ENCODE data around the gene GRM8.

Gene GRM8

DNA sequence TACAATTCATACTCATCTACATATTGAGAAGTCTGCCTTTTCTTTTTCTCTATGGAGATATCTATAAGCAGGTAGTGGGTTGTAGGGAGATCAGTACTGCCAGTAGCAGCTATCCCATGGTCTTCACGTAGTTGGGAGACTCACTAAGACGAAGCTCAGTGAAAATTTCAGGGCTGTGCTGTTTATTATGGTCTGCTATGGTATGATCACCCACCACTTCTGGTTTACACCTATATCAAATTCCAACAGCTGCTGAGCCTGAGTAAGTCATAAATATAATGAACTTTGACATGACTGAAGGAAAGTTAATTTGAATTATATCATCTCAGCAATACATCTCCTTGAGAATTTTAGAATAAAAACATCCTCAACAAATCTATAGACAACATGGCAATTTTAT is 741.7 kb downstream of the GRM8 start:
- DNase-seq (ENCODE audit: low read depth): no peak

DNA sequence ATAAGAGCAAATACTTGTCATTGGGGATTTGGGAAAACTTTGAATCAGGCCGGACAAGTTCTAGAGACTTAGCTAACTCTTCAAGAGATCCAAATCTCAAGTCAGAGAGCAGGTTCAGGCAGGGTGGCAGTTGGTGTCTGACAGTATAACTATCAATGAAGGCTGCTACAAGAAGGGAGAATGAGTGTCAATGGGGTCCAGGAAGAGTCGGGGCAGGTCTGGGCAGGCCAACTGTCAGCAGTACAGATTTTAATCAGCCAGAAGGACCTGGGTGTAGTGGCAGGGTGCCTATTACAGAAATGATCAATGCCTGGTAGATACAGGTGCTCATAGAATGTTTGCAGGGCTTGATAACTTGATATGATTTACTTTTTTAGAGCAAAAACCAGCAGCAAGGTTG is 751.1 kb downstream of the GRM8 start:
- no peak for DNase-seq (ENCODE audit: low read depth)

GRCh38 chr7:126499481-126499880 is 753.3 kb downstream of the GRM8 start:
- DNase-seq (ENCODE audit: low read depth): no peak

DNA sequence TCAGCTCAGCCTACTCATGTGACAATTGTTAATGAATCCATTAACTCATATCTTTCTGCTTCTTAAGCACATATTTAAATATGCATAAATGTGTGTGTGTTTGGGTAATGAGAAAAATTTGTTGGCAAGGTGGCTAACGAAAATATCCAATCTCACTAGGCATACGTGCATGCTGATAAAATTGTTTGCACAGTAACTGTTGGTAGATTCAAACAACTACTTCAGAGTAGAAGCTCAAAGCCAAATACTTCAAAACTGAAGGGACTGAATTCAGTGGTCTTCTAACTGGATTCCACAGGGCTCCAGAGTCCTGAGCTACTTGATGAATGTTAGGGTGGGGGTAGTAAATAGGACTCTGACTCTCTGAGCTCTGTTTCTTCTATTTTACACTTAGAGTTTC is 757.0 kb downstream of the GRM8 start:
- no peak for DNase-seq (ENCODE audit: low read depth)

DNA sequence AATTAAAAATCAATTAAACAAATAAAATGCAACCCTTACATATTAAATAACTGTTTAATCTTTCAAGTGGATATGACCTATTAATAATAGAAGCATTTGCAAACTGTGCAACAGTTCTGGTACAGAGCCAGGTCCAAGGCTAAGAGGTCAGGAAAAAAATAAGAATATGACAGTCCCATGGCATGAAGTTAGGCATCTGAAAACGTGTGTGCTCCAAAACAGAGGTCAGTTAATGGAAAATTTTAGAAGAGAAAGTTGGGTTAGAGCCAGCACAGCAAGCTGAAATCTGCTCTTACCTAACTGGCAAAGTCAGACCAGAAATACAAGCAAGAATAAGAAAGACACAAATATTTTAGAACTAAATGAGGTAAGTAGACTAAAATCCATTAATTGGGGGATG is 757.7 kb downstream of the GRM8 start:
- no peak for DNase-seq (ENCODE audit: low read depth)

DNA sequence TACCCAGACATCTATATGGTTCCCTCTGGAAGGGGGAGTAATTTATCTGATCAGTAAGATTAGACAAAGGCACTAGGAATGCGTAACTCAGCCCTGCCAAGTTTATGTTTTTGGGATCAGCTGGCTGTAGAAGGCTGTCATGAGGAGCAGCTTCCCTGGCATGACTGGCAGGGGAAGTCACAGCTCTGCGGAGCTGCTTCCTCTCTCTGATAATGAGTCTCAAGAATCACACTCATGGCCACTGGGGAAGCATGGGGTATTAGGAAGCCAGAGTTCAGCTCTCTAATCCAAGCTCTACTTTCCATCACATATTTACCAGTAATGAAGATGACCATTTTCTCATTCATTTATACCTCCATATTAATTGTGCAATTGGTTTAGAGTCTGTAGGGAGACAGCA is 758.9 kb downstream of the GRM8 start:
- DNase-seq (ENCODE audit: low read depth): no peak

DNA sequence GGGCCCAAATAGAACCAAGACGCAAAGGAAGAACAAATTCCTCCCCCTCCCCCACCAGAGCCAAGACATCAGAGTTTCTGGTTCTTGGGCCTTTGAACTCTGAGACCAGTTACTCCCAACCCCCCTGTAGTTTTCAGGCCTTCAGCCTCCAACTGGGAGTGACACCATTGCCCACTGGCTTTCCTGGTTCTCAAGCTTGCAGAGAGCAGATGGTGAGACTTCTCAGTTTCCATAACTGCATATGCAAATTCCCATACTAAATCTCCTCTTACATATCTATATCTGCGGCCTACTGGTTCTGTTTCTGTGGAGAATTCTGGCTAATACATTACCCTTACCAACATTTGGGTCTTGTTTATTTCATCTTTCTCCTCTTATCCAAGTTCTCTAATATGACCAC is 762.9 kb downstream of the GRM8 start:
- DNase-seq (ENCODE audit: low read depth): no peak

DNA sequence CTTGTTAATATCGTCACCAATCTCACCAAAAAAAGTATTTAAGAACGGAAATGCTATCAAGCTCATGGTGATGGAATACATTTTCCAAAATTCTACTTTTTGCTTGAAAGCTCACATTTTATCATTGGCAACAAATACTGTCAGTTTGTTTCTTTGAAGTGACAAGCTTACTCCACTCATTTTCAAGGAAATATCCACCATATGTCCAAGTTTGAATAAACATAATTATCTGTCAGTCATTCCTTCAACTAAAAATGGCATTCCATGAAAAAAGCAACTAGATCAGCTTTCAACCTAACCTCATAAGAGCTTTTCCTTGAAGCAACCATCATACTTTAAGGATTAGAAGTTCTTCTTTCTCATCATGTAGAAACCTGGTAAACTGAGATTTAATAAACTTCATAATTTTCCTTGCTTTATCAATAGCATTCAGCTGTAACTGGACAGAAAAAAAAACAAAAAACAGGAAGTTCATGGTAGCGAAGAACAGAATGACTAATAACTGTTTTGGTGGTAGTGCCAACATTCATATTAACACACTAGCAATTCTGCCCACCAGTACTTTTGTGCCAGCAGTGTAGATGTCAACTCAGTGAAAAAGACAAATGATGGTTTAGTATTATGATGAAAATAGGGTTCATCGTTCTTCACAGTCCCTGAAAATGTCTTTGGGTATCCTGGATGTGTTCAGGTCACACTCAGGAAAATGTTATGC is 764.9 kb downstream of the GRM8 start:
- DNase-seq (ENCODE audit: low read depth): no peak

GRCh38 chr7:126486806-126487205 is 765.9 kb downstream of the GRM8 start:
- DNase-seq (ENCODE audit: low read depth): no peak

- no peak for DNase-seq (ENCODE audit: low read depth)
These were observed 767.0 kb downstream of the GRM8 start for GRCh38 chr7:126485791-126486190.

GRCh38 chr7:126483972-126484371 is 768.8 kb downstream of the GRM8 start:
- no peak for DNase-seq (ENCODE audit: low read depth)

DNA sequence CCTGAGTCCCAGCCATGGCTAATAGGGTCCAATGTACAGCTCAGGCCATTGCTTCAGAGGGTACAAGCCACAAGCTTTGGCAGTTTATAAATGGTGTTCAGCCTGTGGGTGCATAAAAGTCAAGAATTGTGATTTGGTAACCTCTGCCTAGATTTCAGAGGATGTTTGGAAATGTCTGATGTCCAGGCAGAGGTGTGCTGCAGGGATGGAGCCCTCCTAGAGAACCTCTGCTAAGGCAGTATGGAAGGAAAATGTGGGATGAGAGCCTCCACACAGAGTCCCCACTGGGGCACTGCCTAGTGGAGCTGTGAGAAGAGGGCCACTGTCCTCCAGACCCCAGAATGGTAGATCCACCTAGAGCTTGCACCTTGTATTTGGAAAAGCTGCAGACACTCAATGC is 779.9 kb downstream of the GRM8 start:
- no peak for DNase-seq (ENCODE audit: low read depth)

- no peak for DNase-seq (ENCODE audit: low read depth)
These were observed 790.3 kb downstream of the GRM8 start for GRCh38 chr7:126462405-126462804.

DNA sequence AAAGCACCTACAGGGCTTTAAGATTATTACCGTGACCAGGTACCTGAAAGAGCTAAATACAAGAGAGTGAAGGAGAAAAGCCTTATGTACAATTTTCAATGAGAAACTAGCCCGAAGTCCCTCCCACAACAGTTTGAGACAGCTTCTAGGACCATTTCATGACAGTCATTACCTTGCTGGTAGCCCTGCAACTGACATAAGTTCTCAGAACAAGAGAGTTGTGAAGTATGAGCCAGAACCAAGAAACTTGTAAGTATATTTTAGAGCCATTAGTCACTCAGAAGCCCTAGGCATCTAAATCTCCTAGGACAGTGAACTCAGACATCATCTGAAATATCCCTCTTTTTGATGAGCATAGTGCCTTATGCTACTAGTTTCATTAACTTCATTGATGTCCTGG is 792.1 kb downstream of the GRM8 start:
- DNase-seq (ENCODE audit: low read depth): no peak

DNA sequence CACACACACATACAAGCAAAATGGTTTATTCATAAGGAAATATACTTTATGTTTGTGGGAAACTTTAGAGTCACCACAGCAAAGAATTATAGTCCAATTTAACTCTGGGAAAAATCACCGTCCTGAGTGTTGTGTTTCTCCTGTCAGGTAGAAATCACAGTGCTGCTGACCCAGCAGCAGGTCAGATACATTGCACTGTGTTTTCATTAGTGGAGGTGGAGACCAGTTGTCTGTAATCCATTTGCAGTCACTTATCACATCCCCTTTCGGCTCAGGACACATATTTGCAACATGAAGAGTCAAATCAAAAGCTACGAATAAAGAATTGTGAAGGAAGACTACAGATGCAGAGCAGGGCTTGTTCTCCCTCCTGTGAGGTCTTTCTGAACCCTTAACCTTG is 799.6 kb downstream of the GRM8 start:
- no peak for DNase-seq (ENCODE audit: low read depth)

- DNase-seq (ENCODE audit: low read depth): no peak
These were observed 802.5 kb downstream of the GRM8 start for GRCh38 chr7:126450269-126450671.

GRCh38 chr7:126449611-126450268 is 803.0 kb downstream of the GRM8 start:
- no peak for DNase-seq (ENCODE audit: low read depth)

- DNase-seq (ENCODE audit: low read depth): no peak
These were observed 804.8 kb downstream of the GRM8 start for GRCh38 chr7:126447984-126448383.

- DNase-seq (ENCODE audit: low read depth): no peak
These were observed 806.8 kb downstream of the GRM8 start for GRCh38 chr7:126445991-126446390.

- DNase-seq (ENCODE audit: low read depth): no peak
These were observed 808.8 kb downstream of the GRM8 start for GRCh38 chr7:126443951-126444350.

- no peak for DNase-seq (ENCODE audit: low read depth)
These were observed 809.8 kb downstream of the GRM8 start for GRCh38 chr7:126442908-126443307.

DNA sequence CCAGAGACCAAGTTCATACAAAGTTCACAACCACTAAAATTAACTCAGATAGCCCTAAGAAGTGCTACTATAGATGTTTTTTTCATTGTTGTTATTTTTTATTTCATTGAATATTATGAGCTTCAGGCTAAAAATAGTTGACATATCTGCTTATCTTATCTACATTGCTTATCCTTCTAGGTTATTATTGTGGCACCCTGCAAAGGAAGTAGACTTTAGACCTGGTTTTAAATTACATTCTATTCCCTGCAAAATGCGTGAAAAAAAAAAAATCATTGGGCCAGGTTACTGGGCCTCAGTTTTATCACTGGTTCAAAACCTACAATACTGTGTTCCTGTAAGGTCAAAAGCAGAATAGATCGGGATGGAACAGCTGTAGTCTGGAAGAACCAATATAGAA is 811.0 kb downstream of the GRM8 start:
- DNase-seq (ENCODE audit: low read depth): no peak

DNA sequence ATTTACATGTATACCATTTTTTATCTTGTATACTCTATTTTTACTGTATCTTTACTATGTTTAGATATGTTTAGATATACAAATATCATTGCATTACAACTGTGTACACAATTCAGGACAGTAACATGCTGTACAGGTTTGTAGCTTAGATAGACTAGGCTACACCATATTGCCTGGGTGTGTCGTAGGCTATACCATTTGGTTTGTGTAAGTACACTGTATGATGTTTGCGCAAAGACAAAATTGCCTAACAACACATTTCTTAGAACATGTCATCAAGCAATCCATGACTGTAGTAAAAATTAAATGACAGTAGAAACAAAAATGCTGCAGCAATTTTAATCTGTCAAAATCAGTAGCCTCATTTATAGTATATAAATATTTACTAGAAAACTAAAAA is 812.2 kb downstream of the GRM8 start:
- no peak for DNase-seq (ENCODE audit: low read depth)

GRCh38 chr7:126436213-126436868 is 816.4 kb downstream of the GRM8 start:
- no peak for DNase-seq (ENCODE audit: low read depth)
